GM08714 (cell line): ENCODE results near the gene GPAT3.
"Not testable (repeated sequence)": the region's sequence is repeated elsewhere in the genome, so short reads cannot be mapped to it uniquely, and the experiment has no call there.

ENCODE experiments used
- H3K4me3 ChIP-seq: fragments of 200-500 bp; sonication (Bioruptor generic); 2 replicates; pipeline ENCODE4 v1.5.1; 2014; ENCODE audit warnings: mild to moderate bottlenecking, low read length, inconsistent platforms
- ZNF274 ChIP-seq: IDR thresholded peaks from 2 replicates; pipeline ENCODE4 v1.6.1; 2012; ENCODE audit warnings: mild to moderate bottlenecking, low read depth, low read length

Gene GPAT3

DNA sequence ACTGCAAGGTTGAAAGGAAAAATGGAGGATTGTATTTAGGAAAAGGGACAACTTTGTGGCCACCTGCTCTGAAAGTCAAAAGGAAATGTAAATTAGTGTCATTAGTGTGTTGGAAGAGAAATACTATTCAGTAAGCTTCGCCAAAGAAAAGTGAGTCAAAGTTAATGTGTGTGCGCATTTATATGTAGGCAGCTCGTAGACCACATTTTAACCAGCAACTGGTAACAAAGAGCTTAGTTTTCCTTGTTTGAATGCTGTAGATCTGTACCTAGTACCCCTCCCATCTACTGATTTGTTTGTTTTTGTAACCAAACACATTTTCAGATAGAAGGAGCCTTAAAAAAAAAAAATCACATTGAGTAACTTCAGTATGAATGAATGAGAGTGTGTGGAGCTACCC, 69.3 kb downstream of the GPAT3 start:
- H3K4me3 ChIP-seq = no peak overlapping the region
- no peak for TF ChIP-seq ZNF274

DNA sequence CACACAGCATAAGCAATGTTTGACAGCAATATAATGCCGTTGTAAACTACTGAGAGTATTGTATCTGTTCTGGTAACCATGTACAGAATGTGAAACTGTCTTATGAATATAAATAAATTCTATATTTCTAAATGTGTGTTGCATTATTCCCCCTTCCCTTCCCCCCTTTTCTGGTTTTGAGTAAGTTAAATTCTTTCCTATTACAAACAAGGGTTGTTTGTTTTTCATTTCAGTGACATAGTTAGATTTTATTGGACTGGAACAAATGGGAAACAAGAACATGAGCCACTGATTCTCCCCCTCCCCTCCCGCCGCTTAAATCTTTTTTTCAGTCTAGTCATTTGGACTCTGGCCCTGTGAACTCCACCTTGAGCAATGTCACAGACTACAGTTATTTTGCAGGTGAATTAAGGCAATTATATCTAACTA, 69.8 kb downstream of the GPAT3 start:
- TF ChIP-seq ZNF274 = no peak
- no peak overlapping the region for H3K4me3 ChIP-seq

DNA sequence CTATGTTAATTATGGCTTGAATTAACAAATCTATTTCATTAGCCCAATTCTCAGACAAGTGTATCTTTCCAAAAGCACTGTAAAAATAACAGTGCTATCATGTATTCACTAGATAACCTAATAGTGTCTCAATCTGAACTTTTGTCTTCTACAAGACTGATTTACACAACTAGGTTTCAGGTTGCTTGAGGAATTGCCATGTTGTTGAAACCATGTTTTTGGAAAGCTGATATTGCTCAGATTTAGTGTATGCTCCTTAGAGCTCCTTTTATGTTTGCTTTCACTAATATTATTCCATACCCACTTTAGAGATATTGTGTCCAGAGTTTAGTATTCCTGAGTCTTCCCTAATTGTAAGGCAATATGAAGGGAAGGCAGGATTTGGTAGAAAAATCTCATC, 70.6 kb downstream of the GPAT3 start:
- H3K4me3 ChIP-seq = no peak overlapping the region
- TF ChIP-seq ZNF274 = no peak

DNA sequence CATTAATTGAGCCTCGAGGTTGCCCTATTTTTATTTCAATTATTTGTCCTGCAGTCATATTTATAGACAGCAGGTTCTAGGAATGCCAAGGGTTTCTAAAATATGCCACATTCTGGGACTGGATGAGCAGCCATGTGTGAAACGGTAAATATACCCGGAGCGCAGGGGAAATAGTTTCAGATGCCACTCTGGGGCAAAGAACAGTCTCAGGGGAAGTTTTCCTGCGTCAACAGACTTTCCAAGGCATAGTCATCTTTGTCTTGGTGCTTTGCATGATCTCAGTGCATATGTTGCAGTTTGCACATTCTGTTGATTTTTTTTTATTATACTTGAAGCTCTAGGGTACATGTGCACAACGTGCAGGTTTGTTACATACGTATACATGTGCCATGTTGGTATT, 71.0 kb downstream of the GPAT3 start:
- H3K4me3 ChIP-seq = no peak overlapping the region
- no peak for TF ChIP-seq ZNF274

DNA sequence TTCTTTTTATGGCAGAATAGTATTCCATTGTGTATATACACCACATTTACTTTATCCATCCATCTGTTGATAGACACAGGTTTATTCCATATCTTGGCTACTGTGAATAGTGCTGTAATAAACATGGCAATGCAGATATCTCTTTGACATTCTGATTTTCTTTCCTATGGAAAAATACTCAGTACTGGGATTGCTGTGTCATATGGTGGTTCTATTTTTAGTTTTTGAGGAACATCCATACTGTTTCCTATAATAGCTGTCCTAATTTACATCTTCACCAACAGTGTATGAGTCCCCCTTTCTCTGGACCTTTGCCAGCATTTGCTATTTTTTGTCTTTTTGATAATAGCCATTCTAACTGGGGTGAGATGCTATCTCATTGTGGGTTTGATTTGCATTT, 73.5 kb downstream of the GPAT3 start:
- H3K4me3 ChIP-seq = no peak overlapping the region
- TF ChIP-seq ZNF274 = no peak

DNA sequence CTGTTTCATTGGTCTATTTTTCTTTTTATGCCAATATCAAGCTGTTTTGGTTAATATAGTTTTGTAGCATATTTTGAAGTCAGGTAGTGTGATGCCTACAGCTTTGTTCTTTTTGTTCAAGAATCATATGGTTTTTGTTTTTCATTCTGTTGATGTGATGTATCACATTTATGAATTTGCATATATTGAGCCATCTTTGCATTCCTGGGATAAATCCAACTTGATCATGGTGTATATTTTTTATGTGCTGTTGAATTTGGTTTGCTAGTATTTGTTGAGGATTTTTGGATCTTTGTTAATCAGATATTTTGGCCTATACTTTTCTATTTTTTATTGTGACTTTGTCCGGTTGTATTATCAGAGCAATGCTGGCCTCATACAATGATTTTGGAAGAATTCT, 74.8 kb downstream of the GPAT3 start:
- no peak overlapping the region for H3K4me3 ChIP-seq
- TF ChIP-seq ZNF274 = no peak

DNA sequence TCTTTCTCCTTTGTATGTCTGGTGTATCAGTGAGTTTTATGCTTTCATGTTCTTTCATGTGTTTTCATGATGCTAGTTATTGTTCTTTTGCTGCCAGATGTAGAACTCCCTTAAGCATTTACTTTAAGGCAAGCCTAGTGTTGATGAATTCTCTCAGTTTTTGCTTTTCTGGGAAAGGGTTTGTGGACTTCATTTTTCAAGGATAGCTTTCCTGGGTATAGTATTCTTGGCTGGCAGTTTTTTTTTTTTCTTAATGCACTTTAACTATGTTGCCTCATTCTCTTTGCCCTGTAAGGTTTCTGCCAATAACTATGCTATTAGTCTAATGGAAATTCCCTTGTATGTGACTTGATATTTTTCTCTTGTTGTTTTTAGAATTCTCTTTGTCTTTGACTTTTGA, 77.1 kb downstream of the GPAT3 start:
- H3K4me3 ChIP-seq = no peak overlapping the region
- no peak for TF ChIP-seq ZNF274

DNA sequence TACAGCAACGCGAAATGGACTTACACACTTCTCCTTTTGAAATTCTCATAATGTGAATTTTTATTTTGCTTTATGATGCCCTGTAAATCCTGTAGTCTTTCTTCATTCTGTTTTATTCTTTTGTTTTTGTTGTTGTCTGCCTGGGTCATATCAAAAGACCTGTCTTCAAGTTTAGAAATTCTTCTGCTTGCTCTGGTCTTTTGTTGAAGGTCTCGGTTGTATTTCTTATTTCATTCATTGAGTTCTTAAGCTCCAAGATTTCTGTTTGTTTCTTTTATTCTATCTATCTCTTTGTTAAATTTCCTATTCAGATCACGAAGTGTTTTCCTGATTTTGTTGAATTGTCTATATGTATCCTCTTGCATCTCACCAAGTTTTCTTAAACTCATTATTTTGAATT, 78.1 kb downstream of the GPAT3 start:
- no peak for TF ChIP-seq ZNF274
- H3K4me3 ChIP-seq = no peak overlapping the region

DNA sequence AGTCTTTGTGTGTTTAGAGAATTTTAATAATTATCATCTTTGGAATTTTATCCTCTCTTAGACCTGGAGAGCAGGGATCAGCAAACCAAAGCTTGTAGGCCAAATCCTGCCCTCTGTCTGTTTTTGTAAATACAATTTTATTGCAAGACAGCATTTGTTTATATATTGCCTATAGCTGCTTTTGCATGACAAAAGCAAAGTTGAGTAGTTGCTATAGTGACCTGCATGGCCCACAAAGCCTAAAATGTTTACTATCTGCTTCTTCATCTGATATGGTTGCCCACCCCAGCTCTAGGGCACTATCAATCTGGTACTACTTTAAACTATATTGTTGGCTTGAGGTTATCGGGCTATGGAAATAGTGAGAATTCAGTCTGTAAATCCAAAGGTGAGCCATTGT, 80.3 kb downstream of the GPAT3 start:
- TF ChIP-seq ZNF274 = no peak

DNA sequence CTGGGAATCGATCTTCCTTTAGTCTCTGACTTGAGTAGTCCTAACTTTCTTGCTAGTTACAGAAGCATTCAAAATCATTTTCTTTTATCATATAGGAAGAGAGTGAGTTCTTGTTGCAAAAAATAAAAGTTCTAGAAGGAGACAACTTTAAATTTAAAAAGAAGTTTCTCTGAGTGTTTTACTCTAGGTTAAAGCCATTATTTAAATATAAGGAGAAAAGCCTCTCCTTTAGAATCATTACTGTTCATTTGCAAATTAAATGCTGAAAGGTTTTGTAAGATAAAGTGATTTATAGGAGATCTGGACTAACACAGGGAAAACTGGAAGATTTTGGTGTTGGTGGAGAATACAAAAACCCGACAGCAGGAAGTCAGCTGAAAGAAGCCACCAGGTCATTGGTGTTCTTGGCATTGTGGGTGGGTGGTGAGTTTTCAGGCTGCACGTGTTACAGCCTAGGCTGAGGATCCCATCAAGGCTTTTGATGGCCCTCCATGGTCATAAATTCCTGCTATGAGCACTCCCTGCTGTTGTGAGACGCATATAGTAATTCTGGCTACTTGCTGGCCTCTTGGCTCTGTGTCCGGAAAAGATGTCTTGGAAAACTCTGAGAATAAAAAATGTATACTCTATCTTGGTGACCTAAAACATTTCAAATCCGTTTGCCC, 81.6 kb downstream of the GPAT3 start:
- no peak overlapping the region for H3K4me3 ChIP-seq
- no peak for TF ChIP-seq ZNF274

More for the DNA sequence above, 80.3 kb downstream of the GPAT3 start:
- H3K4me3 ChIP-seq = no peak overlapping the region

DNA sequence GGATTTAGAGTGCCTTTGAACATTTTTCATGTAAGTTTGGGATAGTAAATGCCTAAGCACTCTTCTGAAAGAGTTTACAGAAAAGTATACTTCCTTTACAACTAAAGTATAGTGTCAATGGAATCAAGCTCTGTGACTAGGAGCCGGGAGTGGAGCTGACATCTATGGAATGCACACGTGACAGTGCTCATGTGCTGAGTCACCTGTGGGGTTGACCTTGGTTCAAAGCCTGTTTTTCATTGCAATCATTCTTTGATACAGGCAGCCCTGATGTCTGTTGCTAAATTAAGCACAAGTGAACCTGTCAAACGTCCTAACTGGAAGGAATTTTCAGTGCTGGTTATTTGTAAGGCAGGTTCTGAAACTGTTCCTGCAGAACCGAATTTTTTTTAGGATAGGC, 82.5 kb downstream of the GPAT3 start:
- TF ChIP-seq ZNF274 = no peak
- H3K4me3 ChIP-seq = no peak overlapping the region

DNA sequence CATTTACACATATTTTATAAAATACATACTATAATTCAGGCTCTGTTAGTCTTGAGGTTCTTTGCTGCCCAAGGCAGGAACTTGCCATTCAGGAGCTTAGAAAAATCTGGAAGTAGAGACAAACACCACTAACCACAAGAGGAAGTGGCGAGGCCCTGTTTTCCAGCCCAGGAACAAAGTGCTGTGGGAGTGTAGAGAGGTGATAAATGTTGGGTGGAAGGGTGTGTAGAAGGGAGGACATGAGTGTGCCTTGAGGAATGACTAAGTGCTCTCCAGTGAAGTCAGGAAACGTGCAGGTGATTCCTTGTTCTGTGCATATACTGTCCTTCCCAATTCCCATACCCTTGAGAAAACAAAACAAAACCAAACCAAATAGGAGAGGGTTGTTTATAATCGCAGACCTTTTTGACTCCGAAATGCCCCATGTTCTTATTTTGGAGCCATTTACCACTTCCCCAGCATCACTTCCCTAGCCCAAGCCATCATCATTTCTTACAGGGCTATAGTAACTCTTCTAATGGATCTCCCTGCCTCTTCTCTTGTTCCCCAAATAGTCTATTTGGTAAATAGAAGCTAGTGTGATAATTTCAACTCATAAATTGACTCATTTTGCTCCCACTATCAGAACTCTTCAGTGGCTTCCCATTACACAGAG, 83.2 kb downstream of the GPAT3 start:
- no peak for TF ChIP-seq ZNF274
- no peak overlapping the region for H3K4me3 ChIP-seq

DNA sequence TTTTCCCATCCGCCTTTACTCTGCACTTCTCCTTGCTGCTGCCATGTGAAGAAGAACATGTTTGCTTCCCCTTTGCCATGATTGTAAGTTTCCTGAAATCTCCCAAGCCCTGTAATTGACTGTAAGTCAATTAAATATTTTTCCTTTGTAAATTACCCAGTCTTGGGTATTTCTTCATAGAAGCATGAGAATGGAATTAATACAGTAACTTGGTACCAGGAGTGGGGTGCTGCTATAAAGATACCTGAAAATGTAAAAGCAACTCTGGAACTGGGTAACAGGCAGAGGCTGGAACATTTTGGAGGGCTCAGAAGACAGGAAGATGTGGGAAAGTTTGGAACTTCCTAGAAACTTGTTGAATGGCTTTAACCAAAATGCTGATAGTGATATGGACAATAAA, 86.2 kb downstream of the GPAT3 start:
- not testable (repeated sequence) for H3K4me3 ChIP-seq

DNA sequence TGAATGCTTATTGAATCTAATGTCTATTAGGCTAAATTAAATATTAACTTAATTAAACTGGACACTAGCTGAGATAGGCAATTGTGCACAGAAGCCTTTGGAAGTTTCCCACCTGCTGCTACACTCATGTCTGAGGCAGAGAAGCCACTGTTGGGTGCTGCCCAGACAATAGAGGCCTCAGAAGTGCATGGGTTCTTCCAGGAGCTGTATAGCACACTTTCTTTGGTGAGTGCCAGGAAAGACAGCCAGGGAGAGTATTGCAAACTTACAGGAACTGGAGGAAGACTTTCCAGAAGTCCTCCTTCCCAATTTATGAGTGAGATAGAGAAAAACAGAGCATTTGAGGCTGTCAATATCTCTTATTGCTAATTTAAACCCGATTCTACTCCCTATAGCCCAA, 89.9 kb downstream of the GPAT3 start:
- H3K4me3 ChIP-seq = no peak overlapping the region

DNA sequence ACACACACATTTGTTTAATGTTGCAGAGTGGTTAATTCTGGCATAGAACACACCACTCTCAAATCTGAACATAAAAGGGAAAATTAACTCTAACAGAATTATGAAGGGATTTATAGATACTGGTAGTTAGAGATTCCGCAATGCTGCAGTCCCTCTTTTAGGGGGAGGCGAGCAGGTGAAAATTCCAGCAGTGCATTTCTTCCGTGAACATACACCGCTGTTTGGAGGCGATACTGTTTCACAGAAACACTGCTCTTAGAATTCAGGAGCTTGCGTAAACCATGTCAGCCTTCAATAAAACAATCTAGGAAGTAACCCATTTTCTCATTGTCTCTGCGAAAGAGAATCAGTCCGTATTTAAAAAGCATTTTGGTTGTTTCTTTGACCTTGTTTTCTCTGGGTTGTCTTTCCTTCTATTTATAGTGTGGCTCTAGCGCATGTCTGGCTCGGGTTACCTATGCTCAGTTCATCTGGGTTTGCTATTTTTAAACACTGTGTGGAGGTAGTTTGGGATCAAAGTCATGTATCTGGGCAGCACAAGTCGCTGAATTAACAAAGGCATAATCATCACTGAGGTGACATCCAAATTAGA, 90.4 kb downstream of the GPAT3 start:
- H3K4me3 ChIP-seq = no peak overlapping the region
- no peak for TF ChIP-seq ZNF274

More for the DNA sequence above, 89.9 kb downstream of the GPAT3 start:
- TF ChIP-seq ZNF274 = no peak
